ENCODE measurements around the gene HLA-E.

- TF ChIP-seq CTCF (IDR thresholded peaks at IDR 0.05) (no peak), EZH2 (IDR thresholded peaks at IDR 0.05; ENCODE audit: borderline replicate concordance, insufficient read depth, low read depth, low read length, poor library complexity, severe bottlenecking) (no peak)
Measured at GRCh38 chr6:30494291-30494861, 5.1 kb downstream of the HLA-E start.

Measured in B cell (primary cell).